Measurements from ENCODE around the gene RNF40.
"Not testable (repeated sequence)": the region's sequence is repeated elsewhere in the genome, so short reads cannot be mapped to it uniquely, and the experiment has no call there.

Gene RNF40

GRCh38 chr16:30820952-30821421 lies 58.9 kb downstream of the RNF40 start:
- DNase-seq (ENCODE audit: low read depth), result no peak

- DNase-seq (ENCODE audit: low read depth), result not testable (repeated sequence)
Observed at GRCh38 chr16:30821441-30821840, 59.3 kb downstream of the RNF40 start.

- no peak for DNase-seq (ENCODE audit: low read depth)
Observed at GRCh38 chr16:30821891-30822290, 59.8 kb downstream of the RNF40 start.
